CD4-positive, alpha-beta T cell treated with Interferon alpha-2 for 1 hour (primary cell): ENCODE results near the gene PPIE.
"Not testable (repeated sequence)": the region's sequence is repeated elsewhere in the genome, so short reads cannot be mapped to it uniquely, and the experiment has no call there.

ENCODE experiments used
- DNase-seq, 2 donors: peaks; one replicate each; pipeline ENCODE4 v3.0.0-alpha.2; 2020 to 2022

Gene PPIE

GRCh38 chr1:39779821-39780220 lies 41.1 kb downstream of the PPIE start:
- no peak for DNase-seq

- no peak for DNase-seq
These were observed 42.6 kb downstream of the PPIE start for GRCh38 chr1:39781349-39781715.

- DNase-seq: no peak
These were observed 43.4 kb downstream of the PPIE start for GRCh38 chr1:39782103-39782502.

- DNase-seq: not testable (repeated sequence)
These were observed 44.0 kb downstream of the PPIE start for GRCh38 chr1:39782685-39783084.

- not testable (repeated sequence) for DNase-seq
These were observed 47.8 kb downstream of the PPIE start for GRCh38 chr1:39786303-39787107.

GRCh38 chr1:39787108-39787375 lies 48.4 kb downstream of the PPIE start:
- DNase-seq: not testable (repeated sequence)

GRCh38 chr1:39787468-39787867 lies 48.8 kb downstream of the PPIE start:
- no peak for DNase-seq

GRCh38 chr1:39787964-39788363 lies 49.3 kb downstream of the PPIE start:
- DNase-seq: not testable (repeated sequence)

GRCh38 chr1:39788426-39788757 lies 49.7 kb downstream of the PPIE start:
- DNase-seq: peak in 1 of 2 donors; percentile 7

- DNase-seq: peak; percentile 48 to 62
These were observed 50.3 kb downstream of the PPIE start, which contains the start of gene BMP8B for GRCh38 chr1:39788758-39789570. TSS of gene BMP8B (minus strand) at chr1:39788865. CDS start at chr1:39788485, 380 bp downstream.

GRCh38 chr1:39789571-39790110 lies 51.0 kb downstream of the PPIE start:
- DNase-seq: no peak

GRCh38 chr1:39791838-39792237 lies 53.2 kb downstream of the PPIE start:
- no peak for DNase-seq

GRCh38 chr1:39795651-39796050 lies 57.0 kb downstream of the PPIE start:
- DNase-seq: no peak

GRCh38 chr1:39798859-39799769 lies 60.4 kb downstream of the PPIE start:
- DNase-seq: peak; percentile 93 to 94

GRCh38 chr1:39799770-39800470 lies 61.2 kb downstream of the PPIE start:
- DNase-seq: peak; percentile 63 to 77

GRCh38 chr1:39800471-39800835 lies 61.8 kb downstream of the PPIE start:
- DNase-seq: no peak

- DNase-seq: no peak
These were observed 64.0 kb downstream of the PPIE start for GRCh38 chr1:39802496-39803260.

GRCh38 chr1:39805385-39805784 lies 66.7 kb downstream of the PPIE start:
- no peak for DNase-seq

- no peak for DNase-seq
These were observed 70.3 kb downstream of the PPIE start for GRCh38 chr1:39808784-39809517.

- no peak for DNase-seq
These were observed 74.2 kb downstream of the PPIE start for GRCh38 chr1:39812913-39813312.
